NT2/D1 (cell line): ENCODE measurements around the gene RFT1.

Source experiments
- DNase-seq: peaks from one replicate; pipeline ENCODE4 v3.0.0-alpha.2; 2011; ENCODE audit warnings: low read depth, low spot score
- H3K27me3 ChIP-seq: 2 replicates; pipeline ENCODE4 v1.6.0; 2011; ENCODE audit warnings: mild to moderate bottlenecking; ENCODE audit not compliant: insufficient read length, insufficient read depth
- H3K36me3 ChIP-seq: 2 replicates; pipeline ENCODE4 v1.6.1; 2011; ENCODE audit warnings: mild to moderate bottlenecking, low read length, mixed read lengths; ENCODE audit not compliant: insufficient read depth, insufficient read length
- H3K4me1 ChIP-seq: 2 replicates; pipeline ENCODE4 v1.5.1; 2011; ENCODE audit not compliant: insufficient read depth, insufficient read length
- H3K4me3 ChIP-seq: 2 replicates; pipeline ENCODE4 v1.5.1; 2011; ENCODE audit warnings: low read depth; ENCODE audit not compliant: insufficient read length
- H3K9ac ChIP-seq: 2 replicates; pipeline ENCODE4 v1.6.0; 2011; ENCODE audit warnings: low read depth; ENCODE audit not compliant: insufficient read length
- H3K9me3 ChIP-seq: 2 replicates; pipeline ENCODE4 v1.5.1; 2011; ENCODE audit warnings: mild to moderate bottlenecking, low read length; ENCODE audit not compliant: insufficient read depth
- SUZ12 ChIP-seq: IDR thresholded peaks from 2 replicates; pipeline ENCODE4 v1.6.1; 2011; ENCODE audit not compliant: insufficient read length, insufficient read depth; ENCODE audit errors: extremely low read depth
- YY1 ChIP-seq: IDR thresholded peaks from 2 replicates; pipeline ENCODE4 v1.6.1; 2011; ENCODE audit not compliant: insufficient read length, insufficient read depth
- ZNF274 ChIP-seq: IDR thresholded peaks from 2 replicates; pipeline ENCODE4 v1.6.1; 2011; ENCODE audit warnings: mild to moderate bottlenecking, low read depth, low read length

The RFT1 gene

DNA sequence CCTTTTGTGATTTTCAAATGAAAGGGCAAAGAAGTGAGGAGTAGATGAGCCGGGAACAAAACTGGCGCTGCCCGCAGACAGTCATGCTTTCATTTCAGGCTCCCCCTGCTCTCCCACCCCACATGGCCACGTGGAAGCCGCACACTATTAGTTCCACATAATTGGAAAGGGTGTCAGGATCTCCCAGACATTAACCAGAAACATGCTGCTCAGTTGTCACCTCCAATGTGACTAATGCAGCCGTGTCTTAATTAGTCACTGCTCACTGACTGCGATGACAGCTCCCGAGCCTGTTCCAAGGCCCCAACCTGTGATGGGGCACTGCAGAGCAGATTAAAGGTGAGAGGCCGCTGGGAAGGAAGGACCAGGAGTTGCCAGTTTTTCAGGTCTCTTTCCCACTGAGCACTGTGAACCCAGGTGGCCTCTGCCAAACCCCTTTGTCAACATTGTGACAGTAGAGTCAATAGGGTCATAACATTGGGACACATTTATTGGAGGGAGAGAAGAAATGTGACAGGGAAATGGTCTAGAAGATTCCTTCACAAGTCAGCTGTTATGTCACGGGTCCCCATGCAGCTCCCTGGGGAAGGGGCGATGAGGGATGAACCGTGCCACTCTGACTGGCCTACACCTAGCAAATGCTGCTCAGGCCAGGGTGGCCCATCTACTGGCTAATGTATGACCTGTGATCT is 45.8 kb downstream of the RFT1 start:
- H3K9me3 ChIP-seq = no peaks in the 10 kb centered on the region
- H3K4me1 ChIP-seq = no peaks in the 10 kb centered on the region
- H3K36me3 ChIP-seq = peaks cover 11% of the 10 kb centered on the region
- TF ChIP-seq ZNF274 (no peak), SUZ12 (no peak), YY1 (no peak)
- H3K9ac ChIP-seq = no peak overlapping the region
- DNase-seq = no peak
- H3K27me3 ChIP-seq = no peaks in the 10 kb centered on the region
- H3K4me3 ChIP-seq = no peak overlapping the region

DNA sequence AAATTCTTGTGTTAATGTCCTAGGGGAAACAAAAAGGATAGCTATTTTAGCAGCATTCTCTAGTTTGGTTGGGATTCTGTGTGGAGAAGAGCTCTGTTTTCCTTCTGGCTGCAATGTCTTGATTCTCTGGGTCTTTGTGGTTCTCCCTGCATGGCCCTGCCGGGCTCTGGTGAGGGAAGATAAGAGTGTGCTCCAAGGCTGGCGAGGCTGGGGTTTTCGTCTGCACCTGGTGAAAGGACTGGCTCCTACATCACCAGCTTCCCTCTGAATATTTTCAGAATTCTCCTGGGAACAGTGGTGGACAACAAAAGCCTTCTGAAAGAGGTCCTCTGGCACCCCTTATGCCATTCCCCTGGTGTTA is 46.3 kb downstream of the RFT1 start:
- H3K9ac ChIP-seq = no peak overlapping the region
- no peaks in the 10 kb centered on the region for H3K4me1 ChIP-seq
- H3K9me3 ChIP-seq = no peaks in the 10 kb centered on the region
- peaks cover 6% of the 10 kb centered on the region for H3K36me3 ChIP-seq
- no peaks in the 10 kb centered on the region for H3K27me3 ChIP-seq
- TF ChIP-seq SUZ12 = no peak
- no peak for DNase-seq
- no peak overlapping the region for H3K4me3 ChIP-seq

DNA sequence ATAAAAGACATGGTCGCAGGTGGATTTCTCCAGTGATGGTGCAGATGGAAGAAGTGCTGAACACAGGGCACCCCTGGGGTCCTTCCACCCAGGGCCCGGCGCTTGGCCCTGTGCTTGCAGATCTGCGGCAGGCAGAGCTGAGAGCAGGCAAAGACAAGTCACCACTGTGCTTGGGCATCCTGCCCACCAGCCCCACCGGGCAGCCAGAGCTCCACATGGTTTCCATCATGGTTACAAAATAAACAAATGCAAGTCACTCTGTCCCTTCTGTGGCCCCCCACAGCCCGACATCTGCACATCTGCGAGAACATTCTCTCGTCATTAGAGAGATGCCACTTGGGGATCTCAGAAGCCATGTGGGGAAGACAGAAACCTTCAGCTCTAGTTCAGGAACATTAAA is 46.7 kb downstream of the RFT1 start:
- H3K36me3 ChIP-seq = peaks cover 6% of the 10 kb centered on the region
- DNase-seq = no peak
- no peak overlapping the region for H3K9ac ChIP-seq

DNA sequence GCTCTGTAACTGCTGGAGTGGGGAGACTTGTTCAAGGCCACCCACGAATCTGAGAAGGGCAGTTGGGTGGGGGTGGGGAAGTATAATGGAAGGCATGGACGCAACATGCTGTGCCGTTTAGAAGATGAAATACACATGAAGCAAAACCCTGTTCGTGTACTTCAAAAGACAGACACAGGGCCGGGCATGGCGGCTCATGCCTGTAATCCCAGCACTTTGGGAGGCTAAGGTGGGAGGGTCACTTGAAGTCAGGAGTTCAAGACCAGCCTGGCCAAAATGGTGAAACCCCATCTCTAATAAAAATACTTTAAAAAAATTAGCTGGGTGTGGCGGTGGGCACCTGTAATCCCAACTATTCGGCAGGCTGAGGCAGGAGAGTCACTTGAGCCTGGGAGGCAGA is 47.5 kb downstream of the RFT1 start:
- H3K9me3 ChIP-seq = no peaks in the 10 kb centered on the region
- no peak for TF ChIP-seq ZNF274
- no peak for TF ChIP-seq YY1
- TF ChIP-seq SUZ12 = no peak
- DNase-seq = no peak
- H3K4me3 ChIP-seq = no peak overlapping the region
- H3K9ac ChIP-seq = no peak overlapping the region
- H3K36me3 ChIP-seq = peaks cover 6% of the 10 kb centered on the region
- no peaks in the 10 kb centered on the region for H3K4me1 ChIP-seq
- H3K27me3 ChIP-seq = no peaks in the 10 kb centered on the region

More for the DNA sequence above, 46.7 kb downstream of the RFT1 start:
- Histone ChIP-seq H3K27me3 (no peaks in the 10 kb centered on the region), H3K9me3 (no peaks in the 10 kb centered on the region), H3K4me1 (no peaks in the 10 kb centered on the region), H3K4me3 (no peak overlapping the region)
- TF ChIP-seq ZNF274 (no peak), YY1 (no peak), SUZ12 (no peak)

DNA sequence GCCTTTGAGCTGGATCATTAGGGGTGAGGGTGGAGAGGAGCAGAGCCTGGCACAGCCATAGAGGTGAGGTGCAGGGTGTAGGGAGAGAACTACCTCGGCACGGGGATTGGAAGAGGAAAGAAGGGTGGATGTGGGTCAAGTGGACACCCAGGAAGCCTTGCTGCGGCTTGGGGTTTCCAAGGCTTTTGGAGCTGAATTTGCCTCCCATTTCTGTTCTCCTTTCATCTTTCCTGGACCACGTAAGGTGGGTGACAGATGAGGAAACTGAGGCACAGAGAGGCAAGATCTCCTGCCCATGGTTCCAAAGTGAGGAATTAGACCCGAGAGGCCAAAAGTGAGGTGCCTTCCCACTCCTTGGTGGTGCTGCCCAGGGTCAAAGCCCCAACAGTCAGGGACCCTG is 48.9 kb downstream of the RFT1 start:
- Histone ChIP-seq H3K9ac (no peak overlapping the region), H3K27me3 (no peaks in the 10 kb centered on the region), H3K9me3 (no peaks in the 10 kb centered on the region), H3K4me3 (no peak overlapping the region), H3K4me1 (no peaks in the 10 kb centered on the region), H3K36me3 (peaks cover 3% of the 10 kb centered on the region)
- TF ChIP-seq SUZ12 = no peak
- no peak for TF ChIP-seq YY1
- TF ChIP-seq ZNF274 = no peak
- no peak for DNase-seq

DNA sequence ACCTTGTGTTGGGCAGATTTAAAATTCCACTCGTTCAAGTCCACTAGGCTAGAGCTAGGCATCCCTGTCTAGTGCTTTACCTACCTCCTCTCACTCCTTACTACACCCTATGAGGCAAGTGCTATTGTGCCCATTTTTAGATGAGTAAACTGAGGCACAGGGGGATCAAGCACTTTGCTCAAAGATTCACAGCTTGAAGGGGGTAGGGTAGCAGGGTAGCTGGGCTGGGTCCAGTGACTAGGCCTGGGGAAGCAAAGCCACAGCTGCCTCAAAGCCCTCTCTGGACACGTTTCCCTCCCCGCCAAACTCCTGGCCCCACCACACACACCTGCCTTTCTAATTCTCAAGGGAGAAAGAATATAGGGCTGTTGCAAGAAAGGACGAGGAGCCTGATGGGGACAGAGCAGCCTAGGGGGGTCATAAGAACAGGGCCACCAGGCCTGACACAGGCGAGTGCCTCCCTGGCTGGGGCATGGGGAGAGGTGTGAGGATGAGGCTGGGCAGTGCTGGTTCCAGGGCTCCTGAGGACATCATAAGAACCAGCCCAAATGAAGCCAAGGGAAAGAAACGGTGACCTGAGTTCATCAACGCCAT is 49.5 kb downstream of the RFT1 start:
- H3K36me3 ChIP-seq = peaks cover 3% of the 10 kb centered on the region
- H3K9me3 ChIP-seq = no peaks in the 10 kb centered on the region
- no peak for DNase-seq

DNA sequence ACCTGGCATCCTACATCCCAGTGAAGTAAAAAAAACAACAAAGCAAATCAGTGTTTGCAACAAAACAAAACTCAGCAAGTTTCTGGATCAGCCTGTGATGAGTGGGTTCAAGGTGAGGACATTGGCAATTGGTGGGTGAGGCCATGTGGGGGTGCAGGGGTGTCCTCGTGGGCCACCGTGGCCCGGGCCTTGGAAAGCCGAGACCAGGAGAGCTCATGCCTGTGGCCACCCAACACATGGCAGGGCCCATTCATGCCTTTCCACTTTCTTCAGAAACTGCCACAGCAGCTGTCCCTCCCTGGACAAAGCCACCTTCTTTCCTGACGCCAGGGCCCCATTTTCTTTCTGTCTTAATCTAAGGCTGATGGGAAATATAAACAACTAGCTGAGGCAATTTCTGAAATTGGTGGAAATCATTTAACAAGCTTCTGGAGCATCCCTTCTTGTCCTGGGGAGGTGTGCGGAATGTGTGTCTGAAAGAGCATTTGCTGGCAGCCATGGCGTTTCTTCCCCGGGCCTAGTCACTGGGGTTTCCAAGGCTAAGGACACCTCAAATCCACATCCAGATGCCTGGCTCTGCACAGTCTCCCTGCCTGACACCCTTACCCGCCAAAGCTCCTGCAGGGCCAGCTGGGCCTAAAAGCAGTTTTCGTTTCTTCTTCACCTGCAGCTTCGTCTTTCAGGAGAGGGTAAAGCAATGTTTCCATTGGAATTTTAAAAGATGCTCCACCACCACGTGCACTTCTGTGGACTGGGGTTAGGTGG is 50.3 kb downstream of the RFT1 start:
- no peak for DNase-seq
- TF ChIP-seq YY1 (no peak), ZNF274 (no peak), SUZ12 (no peak)
- no peaks in the 10 kb centered on the region for H3K9me3 ChIP-seq
- H3K4me1 ChIP-seq = no peaks in the 10 kb centered on the region
- H3K9ac ChIP-seq = no peak overlapping the region
- peaks cover under 1% of the 10 kb centered on the region for H3K36me3 ChIP-seq
- H3K27me3 ChIP-seq = no peaks in the 10 kb centered on the region
- H3K4me3 ChIP-seq = no peak overlapping the region

More for the DNA sequence above, 49.5 kb downstream of the RFT1 start:
- Histone ChIP-seq H3K4me1 (no peaks in the 10 kb centered on the region), H3K9ac (no peak overlapping the region), H3K4me3 (no peak overlapping the region), H3K27me3 (no peaks in the 10 kb centered on the region)
- no peak for TF ChIP-seq SUZ12
- TF ChIP-seq YY1 = no peak
- no peak for TF ChIP-seq ZNF274
